Endodermal cell (in vitro differentiated cells): ENCODE results near the gene CBR1. TPM values are rescaled to one million over a fixed set of nuclear protein-coding genes. Genes with fewer than 3 reads are reported as not detected.

Experiments
- DNase-seq: peaks from one replicate; pipeline ENCODE4 v3.0.0-alpha.2; 2017
- H3K27ac ChIP-seq: 2 replicates; pipeline ENCODE4 v1.5.1; 2013; ENCODE audit warnings: mild to moderate bottlenecking, low read depth, low read length, moderate library complexity
- H3K27me3 ChIP-seq: 2 replicates; pipeline ENCODE4 v1.6.1; 2013; ENCODE audit warnings: mild to moderate bottlenecking, low read length, moderate library complexity; ENCODE audit not compliant: insufficient read depth, control insufficient read depth, poor library complexity, severe bottlenecking
- H3K36me3 ChIP-seq: 2 replicates; pipeline ENCODE4 v1.7.0; 2013; ENCODE audit warnings: mild to moderate bottlenecking, low read length, moderate library complexity; ENCODE audit not compliant: control insufficient read depth, insufficient read depth
- H3K4me1 ChIP-seq: one replicate; pipeline ENCODE4 v1.7.0; 2013; ENCODE audit warnings: low read length; ENCODE audit not compliant: control insufficient read depth, insufficient read depth
- H3K4me3 ChIP-seq: 2 replicates; pipeline ENCODE4 v1.5.1; 2013; ENCODE audit warnings: mild to moderate bottlenecking, low read length, moderate library complexity
- H3K9ac ChIP-seq: 2 replicates; pipeline ENCODE4 v1.6.1; 2013; ENCODE audit warnings: mild to moderate bottlenecking, low read length, moderate library complexity; ENCODE audit not compliant: poor library complexity, severe bottlenecking; ENCODE audit errors: extremely low read depth
- H3K9me3 ChIP-seq: 2 replicates; pipeline ENCODE4 v1.6.1; 2013; ENCODE audit warnings: mild to moderate bottlenecking, low read length, moderate library complexity; ENCODE audit not compliant: control insufficient read depth
- H3K27ac Mint-ChIP-seq: 2 replicates; pipeline ENCODE4 v1.8.0; 2020; ENCODE audit warnings: mixed read lengths
- H3K27me3 Mint-ChIP-seq: 2 replicates; pipeline ENCODE4 v1.8.0; 2021; ENCODE audit warnings: mild to moderate bottlenecking, mixed read lengths; ENCODE audit not compliant: insufficient read depth
- H3K36me3 Mint-ChIP-seq: 2 replicates; pipeline ENCODE4 v1.8.0; 2020; ENCODE audit warnings: low read depth, mixed read lengths
- H3K4me1 Mint-ChIP-seq: 2 replicates; pipeline ENCODE4 v1.8.0; 2020; ENCODE audit warnings: mixed read lengths
- H3K4me3 Mint-ChIP-seq: 2 replicates; pipeline ENCODE4 v1.8.0; 2020; ENCODE audit warnings: mild to moderate bottlenecking, moderate library complexity, mixed read lengths
- H3K9me3 Mint-ChIP-seq: 2 replicates; pipeline ENCODE4 v1.8.0; 2020; ENCODE audit warnings: mild to moderate bottlenecking, mixed read lengths
- whole genome bisulfite sequencing, 2 experiments: methylation state at CpG; one replicate each; pipeline versions ENCODE4 v1.1.5 to v1.1.7; 2013; ENCODE audit warnings: missing lambda C conversion rate in 2 of 2, mixed read lengths in 1 of 2; ENCODE audit not compliant: insufficient coverage in 1 of 2, insufficient read length in 1 of 2; 5-methylcytosine and 5-hydroxymethylcytosine counted together
- total RNA-seq, 2 donors: library from RNA; stranded (reverse); fragmentation: NEBNext Ultra II Directional in 1 of 2; extraction: Animal tissue kit (Norgen Biotek cat#: 25700) in 1 of 2; gene quantifications; 2 replicates in 1 of 2; 3 replicates in 1 of 2; pipeline ENCODE4 v1.2.1, GENCODE V29; 2021
- TF ChIP-seq, protein P1 (sequence below): fragments of 200-600 bp; sonication (generic); conservative IDR thresholded peaks from 2 replicates; pipeline ENCODE4 v1.5.0; 2021; ENCODE audit warnings: antibody characterized with exemption, mild to moderate bottlenecking

The CBR1 gene
- total RNA-seq, 2 donors from 2014 or later, result 0.40 to 15.1 TPM

DNA sequence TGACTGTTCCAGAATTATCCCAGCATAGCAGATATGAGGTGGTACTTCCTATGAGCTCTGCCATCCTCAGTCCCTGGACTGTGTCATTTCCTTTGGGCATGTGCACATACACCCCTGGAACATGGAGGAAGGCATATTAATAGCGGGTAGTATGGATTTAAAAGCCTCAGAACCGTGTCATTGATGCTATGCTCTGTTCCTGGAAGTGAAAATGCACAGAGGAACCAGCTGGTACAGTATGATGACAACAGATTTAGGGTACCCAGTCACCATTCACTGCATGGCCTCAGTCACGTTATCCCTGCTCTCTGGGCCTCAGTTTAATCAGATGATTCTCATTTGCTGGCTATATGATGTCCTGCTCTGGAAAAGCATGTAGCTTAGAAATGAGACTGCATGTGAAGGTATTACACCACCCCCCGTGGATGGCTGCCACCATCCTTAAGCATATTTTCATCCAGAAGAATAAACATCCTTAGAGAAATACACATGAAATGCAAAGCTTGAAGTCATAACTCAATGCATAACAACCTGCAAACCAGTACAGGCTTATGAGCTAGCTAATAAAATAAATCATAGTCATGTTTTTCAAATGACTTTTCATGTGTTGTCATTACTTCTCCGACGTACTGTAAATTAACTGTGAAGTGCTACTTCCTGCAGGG, 47.3 kb upstream of the CBR1 start:
- no peak overlapping the region for H3K27ac Mint-ChIP-seq
- no peaks in the 10 kb centered on the region for H3K36me3 Mint-ChIP-seq
- WGBS, 2 experiments, result 92 to 95% methylated on average over 5 to 6 of the region's 6 CpGs
- H3K4me1 ChIP-seq, result no peaks in the 10 kb centered on the region
- no peaks in the 10 kb centered on the region for H3K27me3 ChIP-seq
- H3K36me3 ChIP-seq, result no peaks in the 10 kb centered on the region
- no peak overlapping the region for H3K4me3 Mint-ChIP-seq
- H3K4me1 Mint-ChIP-seq, result no peaks in the 10 kb centered on the region
- no peak overlapping the region for H3K9ac ChIP-seq
- no peak for DNase-seq
- TF ChIP-seq, protein P1, sequence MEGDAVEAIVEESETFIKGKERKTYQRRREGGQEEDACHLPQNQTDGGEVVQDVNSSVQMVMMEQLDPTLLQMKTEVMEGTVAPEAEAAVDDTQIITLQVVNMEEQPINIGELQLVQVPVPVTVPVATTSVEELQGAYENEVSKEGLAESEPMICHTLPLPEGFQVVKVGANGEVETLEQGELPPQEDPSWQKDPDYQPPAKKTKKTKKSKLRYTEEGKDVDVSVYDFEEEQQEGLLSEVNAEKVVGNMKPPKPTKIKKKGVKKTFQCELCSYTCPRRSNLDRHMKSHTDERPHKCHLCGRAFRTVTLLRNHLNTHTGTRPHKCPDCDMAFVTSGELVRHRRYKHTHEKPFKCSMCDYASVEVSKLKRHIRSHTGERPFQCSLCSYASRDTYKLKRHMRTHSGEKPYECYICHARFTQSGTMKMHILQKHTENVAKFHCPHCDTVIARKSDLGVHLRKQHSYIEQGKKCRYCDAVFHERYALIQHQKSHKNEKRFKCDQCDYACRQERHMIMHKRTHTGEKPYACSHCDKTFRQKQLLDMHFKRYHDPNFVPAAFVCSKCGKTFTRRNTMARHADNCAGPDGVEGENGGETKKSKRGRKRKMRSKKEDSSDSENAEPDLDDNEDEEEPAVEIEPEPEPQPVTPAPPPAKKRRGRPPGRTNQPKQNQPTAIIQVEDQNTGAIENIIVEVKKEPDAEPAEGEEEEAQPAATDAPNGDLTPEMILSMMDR, result no peak
- no peak overlapping the region for H3K4me3 ChIP-seq
- H3K27me3 Mint-ChIP-seq, result peaks cover 6% of the 10 kb centered on the region
- H3K27ac ChIP-seq, result no peak overlapping the region
- peaks cover 11% of the 10 kb centered on the region for H3K9me3 Mint-ChIP-seq
- peaks cover 10% of the 10 kb centered on the region for H3K9me3 ChIP-seq

DNA sequence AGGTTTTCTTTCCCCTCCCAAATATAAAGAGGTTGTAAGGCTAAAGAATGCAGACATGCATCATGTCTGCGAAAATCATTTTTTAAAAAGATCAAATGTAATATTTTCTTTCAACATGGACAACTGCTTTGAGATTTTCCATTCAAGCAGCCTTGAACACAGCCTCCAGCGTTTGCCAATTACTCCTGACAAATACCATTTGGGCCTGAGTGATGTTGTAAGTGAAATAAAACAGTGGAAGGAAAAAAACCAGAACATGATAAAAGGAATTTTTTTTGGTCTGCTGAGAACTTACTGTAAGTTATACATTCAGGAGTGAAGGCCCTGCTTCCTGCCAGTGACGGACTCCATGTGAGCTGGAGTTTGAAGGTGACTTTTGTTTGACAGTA, 46.7 kb upstream of the CBR1 start:
- 83 to 89% methylated on average over 1 to 3 of the region's 3 CpGs for WGBS, 2 experiments
- Histone ChIP-seq H3K36me3 (no peaks in the 10 kb centered on the region), H3K9me3 (peaks cover 10% of the 10 kb centered on the region), H3K4me1 (no peaks in the 10 kb centered on the region), H3K9ac (no peak overlapping the region), H3K27me3 (no peaks in the 10 kb centered on the region), H3K4me3 (no peak overlapping the region), H3K27ac (no peak overlapping the region)
- H3K27ac Mint-ChIP-seq, result no peak overlapping the region
- no peak overlapping the region for H3K4me3 Mint-ChIP-seq
- no peak for DNase-seq
- no peaks in the 10 kb centered on the region for H3K36me3 Mint-ChIP-seq
- peaks cover 11% of the 10 kb centered on the region for H3K9me3 Mint-ChIP-seq
- H3K4me1 Mint-ChIP-seq, result peaks cover under 1% of the 10 kb centered on the region
- H3K27me3 Mint-ChIP-seq, result peaks cover 5% of the 10 kb centered on the region
- TF ChIP-seq, protein P1, result no peak

DNA sequence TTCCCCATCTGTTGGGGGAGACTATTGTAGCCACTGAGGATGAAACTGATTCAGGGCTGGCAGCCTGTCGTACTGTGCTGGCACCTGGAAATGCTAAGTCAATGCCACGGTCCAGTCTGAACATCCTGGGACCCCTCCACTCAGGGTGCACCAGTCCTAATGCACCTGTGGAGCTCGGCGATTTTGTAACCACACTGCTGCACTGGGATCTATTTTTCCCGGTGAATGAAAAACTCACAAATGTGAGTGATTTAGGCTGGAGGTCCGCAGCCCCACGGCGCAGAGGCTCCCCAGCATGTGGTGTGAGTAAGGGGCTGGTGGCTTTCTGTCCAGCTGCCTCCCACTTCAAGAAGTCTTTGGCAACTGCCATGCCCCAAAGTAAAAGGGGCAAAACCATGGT, 45.0 kb upstream of the CBR1 start:
- TF ChIP-seq, protein P1, result no peak
- no peaks in the 10 kb centered on the region for H3K27me3 ChIP-seq
- peaks cover 10% of the 10 kb centered on the region for H3K9me3 ChIP-seq
- peaks cover 11% of the 10 kb centered on the region for H3K9me3 Mint-ChIP-seq
- H3K27ac Mint-ChIP-seq, result no peak overlapping the region
- peaks cover 3% of the 10 kb centered on the region for H3K4me1 Mint-ChIP-seq
- H3K36me3 Mint-ChIP-seq, result no peaks in the 10 kb centered on the region
- H3K4me3 ChIP-seq, result no peak overlapping the region
- H3K4me3 Mint-ChIP-seq, result no peak overlapping the region
- H3K36me3 ChIP-seq, result no peaks in the 10 kb centered on the region
- H3K27me3 Mint-ChIP-seq, result peaks cover 5% of the 10 kb centered on the region
- WGBS, 2 experiments, result 93 to 96% methylated on average over 8 of the region's 8 CpGs
- no peak overlapping the region for H3K27ac ChIP-seq
- no peak for DNase-seq
- no peak overlapping the region for H3K9ac ChIP-seq
- H3K4me1 ChIP-seq, result no peaks in the 10 kb centered on the region
